Measurements from ENCODE around the gene PSMC4. TPM values are rescaled to one million over a fixed set of nuclear protein-coding genes. Genes with fewer than 3 reads are reported as not detected.

PSMC4 gene
- polyA plus RNA-seq, 3 donors, result 67.0 to 85.8 (median 79.6) TPM

GRCh38 chr19:39986643-39987042 lies 15.7 kb downstream of the PSMC4 start:
- H3K27ac ChIP-seq (ENCODE audit: low read depth in 1 of 2, low read length in 2 of 2), result no peak overlapping the region
- no peaks in the 10 kb centered on the region for H4K20me1 ChIP-seq (ENCODE audit: insufficient read depth, low read length)
- no peaks in the 10 kb centered on the region for H3K79me2 ChIP-seq (ENCODE audit: insufficient read depth, low read length)
- no peaks in the 10 kb centered on the region for H3K4me1 ChIP-seq (ENCODE audit: control insufficient read depth in 1 of 2, insufficient read depth in 2 of 2, low read length in 2 of 2)
- peaks cover 12 to 28% of the 10 kb centered on the region in 2 donors for H3K36me3 Mint-ChIP-seq
- peaks cover 29 to 50% (median 44%) of the 10 kb centered on the region in 7 donors for H3K9me3 Mint-ChIP-seq
- H3K27me3 Mint-ChIP-seq (ENCODE audit: low read depth in 3 of 3), result peaks cover 0 to 3% (median 3%) of the 10 kb centered on the region in 3 donors
- H3K4me3 ChIP-seq (replicated peaks in 1 of 3; ENCODE audit: low read depth in 2 of 3, low read length in 3 of 3), result no peak overlapping the region
- no peak overlapping the region for H3K27ac Mint-ChIP-seq
- H3K36me3 ChIP-seq (replicated peaks in 1 of 2; ENCODE audit: control insufficient read depth in 1 of 2, insufficient read depth in 2 of 2, low read length in 2 of 2), result peaks cover 7 to 21% of the 10 kb centered on the region in 2 donors
- intact Hi-C loops (cut with micrococcal nuclease), result no loop called here
- no peak overlapping the region for H3K4me3 Mint-ChIP-seq
- no peak overlapping the region for H3K9ac ChIP-seq (ENCODE audit: insufficient read depth, low read length, poor library complexity, severe bottlenecking)
- DNase-seq, result no peak
- H3K27me3 ChIP-seq (ENCODE audit: control insufficient read depth in 2 of 2, insufficient read depth in 2 of 2, low read length in 2 of 2), result no peaks in the 10 kb centered on the region
- H3K4me1 Mint-ChIP-seq, result peaks cover 4% of the 10 kb centered on the region
- no peak overlapping the region for H2AFZ ChIP-seq (ENCODE audit: insufficient read depth, low read depth, low read length, poor library complexity, severe bottlenecking)
- no peak overlapping the region for H3K4me2 ChIP-seq (replicated peaks; ENCODE audit: extremely low read depth, low read length, poor library complexity, severe bottlenecking)
- no peak for TF ChIP-seq CTCF (IDR thresholded peaks at IDR 0.05)
- H3K9me3 ChIP-seq (replicated peaks in 1 of 2; ENCODE audit: control insufficient read depth in 1 of 2, insufficient read depth in 1 of 2, low read length in 2 of 2), result peaks cover 17 to 28% of the 10 kb centered on the region in 2 donors

GRCh38 chr19:39987167-39987566 lies 16.2 kb downstream of the PSMC4 start:
- intact Hi-C loops (cut with micrococcal nuclease), result no loop called here
- TF ChIP-seq CTCF (IDR thresholded peaks at IDR 0.05), result no peak
- no peak for DNase-seq
- peaks cover 17 to 28% of the 10 kb centered on the region in 2 donors for H3K9me3 ChIP-seq (replicated peaks in 1 of 2; ENCODE audit: control insufficient read depth in 1 of 2, insufficient read depth in 1 of 2, low read length in 2 of 2)
- no peak overlapping the region for H3K27ac Mint-ChIP-seq
- H3K4me3 ChIP-seq (replicated peaks in 1 of 3; ENCODE audit: low read depth in 2 of 3, low read length in 3 of 3), result no peak overlapping the region
- H3K4me1 ChIP-seq (ENCODE audit: control insufficient read depth in 1 of 2, insufficient read depth in 2 of 2, low read length in 2 of 2), result no peaks in the 10 kb centered on the region
- H3K27me3 Mint-ChIP-seq (ENCODE audit: low read depth in 3 of 3), result peaks cover 0 to 3% (median 3%) of the 10 kb centered on the region in 3 donors
- peaks cover 5 to 15% of the 10 kb centered on the region in 2 donors for H3K36me3 ChIP-seq (replicated peaks in 1 of 2; ENCODE audit: control insufficient read depth in 1 of 2, insufficient read depth in 2 of 2, low read length in 2 of 2)
- H3K9me3 Mint-ChIP-seq, result peaks cover 29 to 48% (median 43%) of the 10 kb centered on the region in 7 donors
- H3K4me1 Mint-ChIP-seq, result peaks cover 4% of the 10 kb centered on the region
- H3K4me3 Mint-ChIP-seq, result no peak overlapping the region
- peaks cover 9 to 25% of the 10 kb centered on the region in 2 donors for H3K36me3 Mint-ChIP-seq
- H4K20me1 ChIP-seq (ENCODE audit: insufficient read depth, low read length), result no peaks in the 10 kb centered on the region
- H3K9ac ChIP-seq (ENCODE audit: insufficient read depth, low read length, poor library complexity, severe bottlenecking), result no peak overlapping the region
- H3K4me2 ChIP-seq (replicated peaks; ENCODE audit: extremely low read depth, low read length, poor library complexity, severe bottlenecking), result no peak overlapping the region
- H2AFZ ChIP-seq (ENCODE audit: insufficient read depth, low read depth, low read length, poor library complexity, severe bottlenecking), result no peak overlapping the region
- no peaks in the 10 kb centered on the region for H3K27me3 ChIP-seq (ENCODE audit: control insufficient read depth in 2 of 2, insufficient read depth in 2 of 2, low read length in 2 of 2)
- H3K27ac ChIP-seq (ENCODE audit: low read depth in 1 of 2, low read length in 2 of 2), result no peak overlapping the region
- H3K79me2 ChIP-seq (ENCODE audit: insufficient read depth, low read length), result no peaks in the 10 kb centered on the region

Data from CD14-positive monocyte (primary cell).